ENCODE measurements around the gene SLC9C2.
"Not testable (repeated sequence)": the region's sequence is repeated elsewhere in the genome, so short reads cannot be mapped to it uniquely, and the experiment has no call there.

The SLC9C2 gene

GRCh38 chr1:173479649-173480048 is 123.2 kb downstream of the SLC9C2 start:
- DNase-seq = no peak

GRCh38 chr1:173478094-173478674 is 124.7 kb downstream of the SLC9C2 start:
- no peak for DNase-seq

- DNase-seq = peak; percentile 79
Measured at GRCh38 chr1:173477286-173478093, 125.4 kb downstream of the SLC9C2 start, which contains the start of gene PRDX6. Gene PRDX6, plus strand, starts transcription at chr1:173477335. Its CDS starts 63 bp downstream, at chr1:173477398.

GRCh38 chr1:173476665-173477285 is 126.1 kb downstream of the SLC9C2 start:
- peak; percentile 64 for DNase-seq

- DNase-seq = no peak
Measured at GRCh38 chr1:173476197-173476664, 126.6 kb downstream of the SLC9C2 start.

GRCh38 chr1:173475564-173476196 is 127.2 kb downstream of the SLC9C2 start:
- DNase-seq = no peak

GRCh38 chr1:173474780-173475421 is 128.0 kb downstream of the SLC9C2 start:
- DNase-seq = not testable (repeated sequence)

GRCh38 chr1:173474097-173474779 is 128.6 kb downstream of the SLC9C2 start:
- DNase-seq = no peak

- DNase-seq = no peak
Measured at GRCh38 chr1:173473599-173474011, 129.3 kb downstream of the SLC9C2 start.

- DNase-seq = no peak
Measured at GRCh38 chr1:173470608-173471007, 132.3 kb downstream of the SLC9C2 start.

- DNase-seq = no peak
Measured at GRCh38 chr1:173469656-173470055, 133.2 kb downstream of the SLC9C2 start.

- DNase-seq = no peak
Measured at GRCh38 chr1:173467426-173467825, 135.4 kb downstream of the SLC9C2 start.

GRCh38 chr1:173464185-173464584 is 138.7 kb downstream of the SLC9C2 start:
- not testable (repeated sequence) for DNase-seq

- DNase-seq = not testable (repeated sequence)
Measured at GRCh38 chr1:173462666-173463065, 140.2 kb downstream of the SLC9C2 start.

- no peak for DNase-seq
Measured at GRCh38 chr1:173459885-173460284, 143.0 kb downstream of the SLC9C2 start.

- DNase-seq = no peak
Measured at GRCh38 chr1:173454966-173455524, 147.8 kb downstream of the SLC9C2 start.

- no peak for DNase-seq
Measured at GRCh38 chr1:173453982-173454381, 148.9 kb downstream of the SLC9C2 start.

GRCh38 chr1:173451981-173452380 is 150.9 kb downstream of the SLC9C2 start:
- no peak for DNase-seq

All from T-helper 9 cell (primary cell).